ENCODE measurements around the gene CLTA.

DNA sequence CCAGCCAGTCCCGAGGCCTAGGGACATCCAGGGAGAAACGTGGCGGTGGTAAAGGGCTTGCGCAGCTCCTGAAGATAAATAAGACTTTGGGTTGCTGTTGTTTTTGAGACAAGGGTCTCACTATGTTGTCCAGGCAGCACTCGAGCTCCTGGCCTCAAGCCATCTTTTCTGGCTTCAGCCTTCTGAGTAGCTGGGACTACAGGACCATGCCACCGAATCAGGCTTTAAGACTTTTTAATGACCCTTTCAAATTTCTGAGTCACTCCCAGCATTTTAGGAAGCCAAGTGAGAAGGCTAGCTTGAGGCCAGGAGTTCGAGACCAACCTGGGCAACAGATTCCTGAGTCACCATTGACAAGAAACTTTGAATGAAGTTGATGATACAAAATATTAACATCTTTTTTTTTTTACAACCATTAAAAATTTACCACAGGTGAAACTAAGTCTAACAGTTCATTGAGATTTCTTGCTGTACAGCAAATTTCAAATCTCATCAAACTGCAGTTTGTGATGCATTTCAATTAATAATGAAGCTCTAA lies 68.3 kb downstream of the CLTA start:
- TF ChIP-seq EZH2 (IDR thresholded peaks at IDR 0.05; ENCODE audit: insufficient read depth, poor library complexity, severe bottlenecking) (no peak), EZH2phosphoT487 (IDR thresholded peaks at IDR 0.05; ENCODE audit: insufficient read depth, low read depth) (no peak)
